ENCODE measurements around the gene XPA.

DNA sequence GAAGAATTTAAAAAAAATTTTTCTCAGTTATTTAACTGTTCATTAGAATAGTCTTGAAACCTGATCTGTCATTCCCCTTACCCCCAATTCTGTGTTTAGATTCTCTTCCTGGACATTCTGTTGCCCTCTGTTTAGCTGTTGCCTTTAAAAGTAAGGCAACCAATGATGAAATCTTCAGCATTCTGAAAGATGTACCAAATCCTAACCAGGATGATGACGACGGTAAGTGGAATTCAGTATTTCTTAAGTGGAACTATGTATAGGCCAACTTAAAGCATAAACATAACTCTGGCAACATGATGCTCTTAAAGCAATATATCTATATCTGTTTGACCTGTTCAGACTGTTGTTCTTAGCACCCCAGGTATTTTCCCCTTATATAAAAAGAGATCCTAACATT, 36.3 kb downstream of the XPA start:
- TF ChIP-seq TARDBP (IDR thresholded peaks at IDR 0.05; ENCODE audit: borderline replicate concordance) (no peak), EP300 (IDR thresholded peaks at IDR 0.05; ENCODE audit: borderline replicate concordance in 1 of 2, control insufficient read depth in 1 of 2, low read depth in 2 of 2, low read length in 2 of 2) (no peak), RAD21 (IDR thresholded peaks at IDR 0.05; ENCODE audit: insufficient read depth, low read depth, low read length) (no peak), CHD2 (IDR thresholded peaks at IDR 0.05; ENCODE audit: borderline replicate concordance, low read depth, low read length) (no peak)
- TF ChIP-seq, protein P1, sequence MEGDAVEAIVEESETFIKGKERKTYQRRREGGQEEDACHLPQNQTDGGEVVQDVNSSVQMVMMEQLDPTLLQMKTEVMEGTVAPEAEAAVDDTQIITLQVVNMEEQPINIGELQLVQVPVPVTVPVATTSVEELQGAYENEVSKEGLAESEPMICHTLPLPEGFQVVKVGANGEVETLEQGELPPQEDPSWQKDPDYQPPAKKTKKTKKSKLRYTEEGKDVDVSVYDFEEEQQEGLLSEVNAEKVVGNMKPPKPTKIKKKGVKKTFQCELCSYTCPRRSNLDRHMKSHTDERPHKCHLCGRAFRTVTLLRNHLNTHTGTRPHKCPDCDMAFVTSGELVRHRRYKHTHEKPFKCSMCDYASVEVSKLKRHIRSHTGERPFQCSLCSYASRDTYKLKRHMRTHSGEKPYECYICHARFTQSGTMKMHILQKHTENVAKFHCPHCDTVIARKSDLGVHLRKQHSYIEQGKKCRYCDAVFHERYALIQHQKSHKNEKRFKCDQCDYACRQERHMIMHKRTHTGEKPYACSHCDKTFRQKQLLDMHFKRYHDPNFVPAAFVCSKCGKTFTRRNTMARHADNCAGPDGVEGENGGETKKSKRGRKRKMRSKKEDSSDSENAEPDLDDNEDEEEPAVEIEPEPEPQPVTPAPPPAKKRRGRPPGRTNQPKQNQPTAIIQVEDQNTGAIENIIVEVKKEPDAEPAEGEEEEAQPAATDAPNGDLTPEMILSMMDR (IDR thresholded peaks at IDR 0.05 in 2 of 3, conservative IDR thresholded peaks at IDR 0.05 in 1 of 3; ENCODE audit: control insufficient read depth in 2 of 3, extremely low read depth in 1 of 3, insufficient read depth in 1 of 3, low read depth in 3 of 3, low read length in 3 of 3), result no peak

All from GM12878 (cell line).